ENCODE data around the gene PCDH12.

GRCh38 chr5:141915881-141916336, 42.1 kb downstream of the PCDH12 start:
- TF ChIP-seq GATA2 (IDR thresholded peaks at IDR 0.05; ENCODE audit: low read depth, low read length) (no peak), GATA3 (IDR thresholded peaks at IDR 0.05; ENCODE audit: low read depth, low read length) (no peak)

Data from SH-SY5Y (cell line).